ENCODE measurements around the gene RNF34.

- TF ChIP-seq CTCF (conservative IDR thresholded peaks at IDR 0.05; ENCODE audit: low read length): no peak
- no peak for TF ChIP-seq EZH2phosphoT487 (IDR thresholded peaks at IDR 0.05; ENCODE audit: borderline replicate concordance)
Measured at GRCh38 chr12:121399391-121400331, at the start of gene RNF34.
